Jurkat, Clone E6-1 (cell line): ENCODE results near the gene PYDC1.
"Not testable (repeated sequence)": the region's sequence is repeated elsewhere in the genome, so short reads cannot be mapped to it uniquely, and the experiment has no call there.

Source experiments
- DNase-seq: peaks from one replicate; pipeline ENCODE4 v3.0.0-alpha.2; 2011; ENCODE audit warnings: low read depth, low spot score
- H3K4me3 ChIP-seq: 2 replicates; pipeline ENCODE4 v1.5.1; 2011; ENCODE audit warnings: mild to moderate bottlenecking, low read length, control low read depth, moderate library complexity

Gene PYDC1

DNA sequence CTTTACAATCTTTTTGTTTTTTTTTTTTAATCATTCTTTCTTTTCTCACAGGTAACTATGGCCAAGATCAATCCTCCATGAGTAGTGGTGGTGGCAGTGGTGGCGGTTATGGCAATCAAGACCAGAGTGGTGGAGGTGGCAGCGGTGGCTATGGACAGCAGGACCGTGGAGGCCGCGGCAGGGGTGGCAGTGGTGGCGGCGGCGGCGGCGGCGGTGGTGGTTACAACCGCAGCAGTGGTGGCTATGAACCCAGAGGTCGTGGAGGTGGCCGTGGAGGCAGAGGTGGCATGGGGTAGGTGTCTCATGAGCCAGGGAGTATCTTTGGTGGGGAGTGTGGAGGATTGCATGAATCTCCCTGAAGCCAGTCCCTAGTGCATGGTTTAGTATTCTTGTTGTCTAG, 32.0 kb downstream of the PYDC1 start:
- no peak overlapping the region for H3K4me3 ChIP-seq
- DNase-seq: no peak

DNA sequence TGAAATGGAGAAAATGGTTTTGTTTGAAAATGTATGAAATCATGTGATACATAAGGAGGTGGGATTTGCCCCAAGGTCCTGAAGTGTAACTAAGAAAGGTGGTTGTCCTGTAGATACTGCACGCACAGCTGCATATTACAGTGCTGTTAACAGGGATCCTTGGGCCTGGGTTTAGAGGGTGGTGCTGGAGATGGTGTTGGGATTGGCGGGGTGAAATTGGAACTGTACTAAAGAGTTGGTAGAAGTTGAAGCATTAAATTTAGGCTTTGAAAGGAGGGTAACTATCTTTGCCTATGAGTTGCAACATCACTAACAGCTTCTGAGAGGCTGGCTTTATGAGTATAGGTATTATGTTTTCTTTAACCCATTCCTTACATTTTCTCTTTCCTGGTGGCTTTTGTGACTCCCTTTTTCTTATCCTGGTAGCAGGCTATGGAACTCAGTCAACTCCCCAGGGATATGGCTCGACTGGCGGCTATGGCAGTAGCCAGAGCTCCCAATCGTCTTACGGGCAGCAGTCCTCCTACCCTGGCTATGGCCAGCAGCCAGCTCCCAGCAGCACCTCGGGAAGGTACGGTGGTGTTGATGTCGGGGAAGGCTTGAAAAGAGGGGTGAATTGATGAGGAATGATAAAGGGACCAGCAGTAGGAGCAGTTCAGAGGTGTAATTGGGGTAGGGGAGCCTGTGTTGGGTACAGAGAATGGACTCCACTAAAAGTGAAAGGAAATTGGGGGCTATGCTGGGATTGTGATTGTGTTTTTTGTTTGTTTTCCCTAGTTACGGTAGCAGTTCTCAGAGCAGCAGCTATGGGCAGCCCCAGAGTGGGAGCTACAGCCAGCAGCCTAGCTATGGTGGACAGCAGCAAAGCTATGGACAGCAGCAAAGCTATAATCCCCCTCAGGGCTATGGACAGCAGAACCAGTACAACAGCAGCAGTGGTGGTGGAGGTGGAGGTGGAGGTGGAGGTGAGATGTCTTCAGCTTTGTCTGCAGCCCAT, 33.2 kb downstream of the PYDC1 start:
- H3K4me3 ChIP-seq: no peak overlapping the region
- no peak for DNase-seq

DNA sequence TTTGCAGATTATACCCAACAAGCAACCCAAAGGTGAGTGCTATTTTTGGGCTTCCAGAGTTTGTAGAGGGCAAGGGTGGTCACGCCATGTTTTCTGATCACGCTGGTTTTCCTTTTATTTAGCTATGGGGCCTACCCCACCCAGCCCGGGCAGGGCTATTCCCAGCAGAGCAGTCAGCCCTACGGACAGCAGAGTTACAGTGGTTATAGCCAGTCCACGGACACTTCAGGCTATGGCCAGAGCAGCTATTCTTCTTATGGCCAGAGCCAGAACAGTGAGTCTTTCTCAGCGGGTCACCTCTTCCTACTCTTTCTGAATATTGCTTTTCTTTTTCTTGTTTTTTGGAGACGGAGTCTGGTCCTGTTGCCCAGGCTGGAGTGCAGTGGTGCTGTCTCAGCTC, 34.5 kb downstream of the PYDC1 start:
- H3K4me3 ChIP-seq: peak overlapping the region; percentile 65; the same call in 1 of the 2 replicates
- no peak for DNase-seq

DNA sequence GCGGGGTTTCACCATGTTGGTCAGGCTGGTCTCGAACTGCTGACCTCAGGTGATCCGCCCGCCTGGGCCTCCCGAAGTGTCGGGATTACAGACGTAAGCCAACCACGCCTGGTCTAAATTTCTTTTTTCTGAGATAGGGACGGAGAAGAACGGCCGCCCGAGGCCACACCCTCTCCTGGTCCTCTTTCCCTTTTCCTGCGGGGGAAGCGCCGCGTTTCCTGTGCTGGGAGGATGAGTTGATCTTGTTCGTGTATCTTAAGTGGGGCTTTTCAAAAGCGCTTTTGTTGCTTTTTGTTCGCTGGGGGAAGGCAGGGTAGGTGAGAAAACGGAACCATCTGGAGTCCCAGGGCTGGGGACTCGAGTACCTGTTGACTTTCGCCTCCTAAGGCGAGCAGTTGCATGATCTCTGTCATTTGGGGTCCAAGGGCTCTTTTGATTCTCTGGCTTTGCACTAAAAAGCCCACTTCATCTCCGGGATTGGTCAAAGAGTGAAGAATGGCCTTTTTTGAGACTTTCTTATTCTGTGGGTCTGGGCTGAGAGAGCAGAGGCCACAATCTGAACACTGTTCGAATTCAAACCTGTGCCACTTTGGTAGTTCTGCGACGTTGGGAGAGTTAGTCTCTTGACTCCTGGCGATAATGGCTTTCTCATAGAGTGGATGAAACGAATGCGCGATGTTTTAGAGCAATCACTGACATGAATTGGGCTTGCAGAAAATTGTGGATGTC, 35.7 kb downstream of the PYDC1 start:
- no peak for DNase-seq
- H3K4me3 ChIP-seq: peak overlapping the region; percentile 65

DNA sequence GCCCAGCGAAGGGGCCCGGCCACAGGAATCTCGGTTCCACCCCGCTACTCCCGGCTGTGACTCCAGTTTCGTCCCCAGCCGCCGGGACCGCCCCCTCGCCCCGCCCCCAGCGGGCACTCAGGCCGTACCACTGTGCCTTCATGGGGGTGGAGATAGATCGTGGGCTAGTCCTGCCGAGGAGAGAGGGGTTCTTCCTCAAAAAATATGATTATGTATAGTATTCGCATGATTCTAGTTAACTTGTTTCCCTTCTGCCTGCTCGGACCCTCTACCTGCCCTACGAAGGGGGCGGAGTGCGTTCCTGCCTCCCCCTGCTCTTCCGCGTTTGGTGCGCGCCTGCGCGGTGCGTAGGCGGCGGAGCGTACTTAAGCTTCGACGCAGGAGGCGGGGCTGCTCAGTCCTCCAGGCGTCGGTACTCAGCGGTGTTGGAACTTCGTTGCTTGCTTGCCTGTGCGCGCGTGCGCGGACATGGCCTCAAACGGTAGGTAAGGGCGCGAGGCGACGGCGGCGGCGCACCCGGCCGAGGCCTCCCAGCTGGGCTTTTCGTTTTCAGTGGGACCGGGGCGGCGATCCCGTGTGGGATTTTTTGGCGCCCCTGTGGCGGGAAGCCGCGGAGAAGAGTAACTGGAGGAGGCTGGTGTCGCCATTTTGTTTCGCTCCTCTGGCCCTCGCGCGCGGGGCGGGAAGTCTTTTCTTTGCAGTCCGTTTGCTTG, 37.0 kb downstream of the PYDC1 start, which contains the start of gene FUS:
TSS of gene FUS (plus strand) at position 393 of the 713 bp plus-strand sequence. CDS start at position 469, 76 bp downstream.
- peak within 1 kb of the TSS; percentile 65 for H3K4me3 ChIP-seq
- DNase-seq: peak; percentile 88

DNA sequence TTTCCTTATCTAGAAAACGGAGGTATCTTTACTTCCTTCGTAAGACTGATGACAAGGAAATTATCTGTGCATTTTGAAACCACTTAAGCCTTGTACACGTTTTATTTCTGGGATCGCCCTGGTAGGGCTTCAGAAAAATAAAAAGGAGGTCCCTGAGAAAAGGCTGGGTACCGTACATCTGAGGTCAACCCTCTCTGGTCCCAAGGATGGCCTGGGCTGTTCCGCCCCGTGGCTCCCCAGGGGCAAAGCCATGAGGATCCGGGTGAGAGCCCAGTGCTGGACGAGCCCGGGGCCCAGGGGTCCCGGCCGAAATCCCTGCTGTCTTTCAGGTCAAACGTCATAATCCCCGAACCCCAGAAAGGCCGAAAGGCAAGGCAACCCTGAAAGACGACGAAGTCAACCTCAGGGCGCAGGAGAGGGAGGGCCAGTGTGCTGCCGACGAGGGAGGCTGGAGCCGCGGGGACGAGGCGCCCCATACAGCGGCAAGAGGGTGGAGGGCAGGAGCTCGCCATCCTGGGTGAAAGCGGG, 37.7 kb downstream of the PYDC1 start:
- no peak for DNase-seq
- H3K4me3 ChIP-seq: peak overlapping the region; percentile 65

DNA sequence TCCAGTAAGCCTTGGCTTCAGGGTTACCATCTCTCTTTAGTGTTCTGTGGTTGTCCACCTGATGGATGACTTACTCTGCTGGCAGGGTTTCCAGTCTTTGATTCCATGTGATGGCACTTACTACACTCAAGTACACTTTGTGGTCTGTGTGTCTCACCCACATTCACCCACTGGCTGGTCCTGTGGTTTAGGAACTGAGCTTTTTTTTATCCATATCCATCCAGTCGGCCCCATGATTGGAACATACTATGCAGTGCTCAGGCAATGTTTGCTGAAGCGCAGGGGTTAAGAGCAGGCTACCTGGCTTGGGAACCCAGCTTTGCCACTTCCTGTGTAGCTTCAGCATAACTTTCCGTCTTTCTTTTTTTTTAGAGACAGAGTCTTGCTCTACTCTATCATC, 39.8 kb downstream of the PYDC1 start:
- peak overlapping the region; percentile 13 for H3K4me3 ChIP-seq
- peak; percentile 89 for DNase-seq

DNA sequence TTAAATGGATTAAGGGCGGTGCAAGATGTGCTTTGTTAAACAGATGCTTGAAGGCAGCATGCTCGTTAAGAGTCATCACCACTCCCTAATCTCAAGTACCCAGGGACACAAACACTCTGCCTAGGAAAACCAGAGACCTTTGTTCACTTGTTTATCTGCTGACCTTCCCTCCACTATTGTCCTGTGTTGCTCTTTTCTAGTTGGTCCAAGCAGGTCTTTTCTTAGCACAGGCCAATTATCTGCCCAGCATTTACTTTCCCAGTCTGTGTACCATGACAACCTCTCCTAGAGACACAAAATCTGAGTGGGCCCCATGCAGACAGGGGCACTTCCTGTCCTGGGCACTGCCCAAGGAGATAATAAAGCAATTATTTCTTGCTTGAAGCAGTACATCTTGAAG, 46.9 kb downstream of the PYDC1 start:
- DNase-seq, H3K4me3 ChIP-seq: not testable (repeated sequence)

DNA sequence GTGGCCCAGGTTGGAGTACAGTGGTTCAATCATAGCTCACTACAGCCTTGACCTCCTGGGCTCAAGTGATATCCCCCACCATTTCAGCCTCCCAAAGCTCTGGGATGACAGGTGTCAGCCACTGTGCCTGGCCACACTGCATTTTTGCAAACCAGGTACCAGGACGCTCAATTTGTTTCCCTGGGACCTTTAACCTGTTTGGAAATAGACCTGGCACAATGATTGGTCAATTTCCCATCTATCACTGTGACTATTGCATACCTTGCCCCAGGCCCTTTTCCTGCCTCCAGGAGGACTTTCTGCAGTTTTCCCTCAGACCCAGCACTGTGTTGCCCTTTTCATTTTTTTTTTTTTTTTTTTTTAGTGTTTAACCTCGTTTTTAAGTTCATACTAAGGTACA, 48.1 kb downstream of the PYDC1 start:
- DNase-seq: no peak
- no peak overlapping the region for H3K4me3 ChIP-seq

DNA sequence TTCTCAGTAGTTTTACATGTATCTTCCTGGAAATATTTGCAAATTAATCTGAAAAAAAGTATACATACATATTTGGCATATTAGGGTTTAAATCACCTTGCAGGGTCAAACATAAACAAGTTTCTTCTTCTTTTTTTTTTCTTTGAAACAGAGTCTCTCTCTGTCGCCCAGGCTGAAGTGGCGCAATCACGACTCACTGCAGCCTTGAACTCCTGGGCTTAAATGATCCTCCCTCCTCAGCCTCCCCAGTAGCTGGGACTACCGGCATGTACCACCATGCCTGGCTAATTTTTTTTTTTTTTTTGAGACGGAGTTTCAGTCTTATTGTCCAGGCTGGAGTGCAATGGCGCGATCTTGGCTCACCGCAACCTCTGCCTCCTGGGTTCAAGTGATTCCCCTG, 49.6 kb downstream of the PYDC1 start:
- no peak for DNase-seq
- no peak overlapping the region for H3K4me3 ChIP-seq
